Fibroblast of lung (primary cell): ENCODE results near the gene PCDH9.

ENCODE experiments used
- CTCF ChIP-seq, 2 donors: IDR thresholded peaks in 1 of 2; conservative IDR thresholded peaks in 1 of 2; 1 replicate in 1 of 2; 2 replicates in 1 of 2; pipeline ENCODE4 v1.5.1; 2011 to 2012; ENCODE audit warnings: low read length in 2 of 2, control low read depth in 1 of 2, inconsistent platforms in 1 of 2, low read depth in 1 of 2, mild to moderate bottlenecking in 1 of 2
- EZH2 ChIP-seq: IDR thresholded peaks from 2 replicates; pipeline ENCODE4 v1.5.1; 2012; ENCODE audit warnings: low read length, control low read depth, mild to moderate bottlenecking; ENCODE audit errors: missing control alignments

- no peak for TF ChIP-seq CTCF (conservative IDR thresholded peaks at IDR 0.05 in 1 of 2, IDR thresholded peaks at IDR 0.05 in 1 of 2; ENCODE audit: low read depth in 1 of 2, low read length in 2 of 2)
- no peak for TF ChIP-seq EZH2
Observed at GRCh38 chr13:66553391-66553790, 676.7 kb downstream of the PCDH9 start.
